Neural progenitor cell (in vitro differentiated cells): ENCODE data around the gene BCAN.

Source experiments
- CTCF ChIP-seq: fragments of 200-600 bp; sonication (generic); IDR thresholded peaks from 2 replicates; pipeline ENCODE4 v1.5.1; 2017; ENCODE audit warnings: antibody characterized with exemption, mild to moderate bottlenecking
- EZH2phosphoT487 ChIP-seq: fragments of 200-600 bp; sonication (generic); IDR thresholded peaks from 2 replicates; pipeline ENCODE4 v1.6.1; 2017; ENCODE audit warnings: antibody characterized with exemption

GRCh38 chr1:156663178-156663577 lies 21.3 kb downstream of the BCAN start:
- no peak for TF ChIP-seq EZH2phosphoT487
- TF ChIP-seq CTCF = no peak
